ENCODE results near the gene BICC1. TPM values are rescaled to one million over a fixed set of nuclear protein-coding genes. Genes with fewer than 3 reads are reported as not detected.

The BICC1 gene
- total and polyA plus RNA-seq, 12 donors, result 4.5 to 25.9 (median 9.8) TPM

- no peaks in the 10 kb centered on the region for H3K27me3 ChIP-seq
- DNase-seq, result peak in 1 of 7 donors; percentile 20
- peaks cover 0 to 29% of the 10 kb centered on the region in 2 donors for H3K4me1 ChIP-seq (replicated peaks in 1 of 2)
- intact Hi-C loops (cut with DNase I), result no loop called here
- peak overlapping the region in 1 of 4 donors; percentile 37 for H3K4me3 ChIP-seq
- TF ChIP-seq CTCF (IDR thresholded peaks at IDR 0.05) (no peak), POLR2A (IDR thresholded peaks at IDR 0.05) (no peak)
- H3K9me3 ChIP-seq (replicated peaks in 1 of 3), result no peaks in the 10 kb centered on the region
- 28 to 49% (median 33%) methylated on average over 6 of the region's 6 CpGs for WGBS, 4 donors
- H3K27ac ChIP-seq, result peak overlapping the region in 4 of 5 donors; percentile 29 to 73 (median 62)
- no peaks in the 10 kb centered on the region for H3K36me3 ChIP-seq (replicated peaks in 1 of 2)
Measured at GRCh38 chr10:58756130-58756719, 243.6 kb downstream of the BICC1 start.

- H3K27me3 ChIP-seq, result no peaks in the 10 kb centered on the region
- DNase-seq, result peak in 3 of 7 donors; percentile 16 to 27 (median 16)
- H3K4me1 ChIP-seq (replicated peaks in 1 of 2), result peaks cover 0 to 29% of the 10 kb centered on the region in 2 donors
- H3K4me3 ChIP-seq, result no peak overlapping the region
- no peaks in the 10 kb centered on the region for H3K36me3 ChIP-seq (replicated peaks in 1 of 2)
- H3K27ac ChIP-seq, result peak overlapping the region in 1 of 5 donors; percentile 17
- intact Hi-C loops (cut with DNase I), result no loop called here
- WGBS, 4 donors, result 39 to 58% (median 51%) methylated on average over 1 of the region's 1 CpG
- TF ChIP-seq CTCF (IDR thresholded peaks at IDR 0.05), result no peak
- no peak for TF ChIP-seq POLR2A (IDR thresholded peaks at IDR 0.05)
- no peaks in the 10 kb centered on the region for H3K9me3 ChIP-seq (replicated peaks in 1 of 3)
Measured at GRCh38 chr10:58757352-58758065, 244.8 kb downstream of the BICC1 start.

GRCh38 chr10:58758321-58758720, 245.6 kb downstream of the BICC1 start:
- no peak for DNase-seq
- TF ChIP-seq POLR2A (IDR thresholded peaks at IDR 0.05) (no peak), CTCF (IDR thresholded peaks at IDR 0.05) (no peak)
- Histone ChIP-seq H3K27me3 (no peaks in the 10 kb centered on the region), H3K4me3 (no peak overlapping the region), H3K27ac (no peak overlapping the region), H3K36me3 (replicated peaks in 1 of 2) (no peaks in the 10 kb centered on the region), H3K4me1 (replicated peaks in 1 of 2) (peaks cover 0 to 29% of the 10 kb centered on the region in 2 donors), H3K9me3 (replicated peaks in 1 of 3) (no peaks in the 10 kb centered on the region)
- intact Hi-C loops (cut with DNase I), result no loop called here
- 37 to 49% (median 42%) methylated on average over 1 of the region's 1 CpG for WGBS, 4 donors

- Histone ChIP-seq H3K9me3 (replicated peaks in 1 of 3) (no peaks in the 10 kb centered on the region), H3K4me1 (replicated peaks in 1 of 2) (no peaks in the 10 kb centered on the region), H3K4me3 (no peak overlapping the region), H3K36me3 (replicated peaks in 1 of 2) (no peaks in the 10 kb centered on the region), H3K27ac (no peak overlapping the region), H3K27me3 (no peaks in the 10 kb centered on the region)
- DNase-seq, result no peak
- intact Hi-C loops (cut with DNase I), result no loop called here
- no peak for TF ChIP-seq POLR2A (IDR thresholded peaks at IDR 0.05)
- TF ChIP-seq CTCF (IDR thresholded peaks at IDR 0.05), result no peak
- WGBS, 4 donors, result 88 to 94% (median 91%) methylated on average over 1 of the region's 1 CpG
Measured at GRCh38 chr10:58764087-58764747, 251.5 kb downstream of the BICC1 start.
